H7 (cell line): ENCODE data around the gene CLIP3. TPM values are rescaled to one million over a fixed set of nuclear protein-coding genes. Genes with fewer than 3 reads are reported as not detected.

ENCODE experiments used
- DNase-seq: peaks from one replicate; pipeline ENCODE4 v3.0.0; 2012
- H3K27me3 ChIP-seq: 2 replicates; pipeline ENCODE4 v1.6.0; 2011; ENCODE audit warnings: mild to moderate bottlenecking, low read length; ENCODE audit not compliant: control insufficient read depth, insufficient read depth
- H3K36me3 ChIP-seq: replicated peaks from 2 replicates; pipeline ENCODE4 v1.5.1; 2011; ENCODE audit warnings: low read length; ENCODE audit not compliant: control insufficient read depth, insufficient read depth
- H3K4me3 ChIP-seq: 2 replicates; pipeline ENCODE4 v1.5.1; 2011; ENCODE audit warnings: low read depth, mild to moderate bottlenecking, control low read depth, low read length, moderate library complexity; ENCODE audit not compliant: insufficient read depth
- total RNA-seq: library from RNA; depleted of rRNA; stranded (reverse); fragments of >200 nt; shearing (Covaris generic); gene quantifications from 2 replicates; pipeline ENCODE4 v1.2.3, GENCODE V29; 2014

Gene CLIP3
- total RNA-seq, 1 experiment from 2014 or later, result 1.5 TPM

GRCh38 chr19:36008336-36008978 is 24.2 kb downstream of the CLIP3 start, which contains the start of gene SYNE4:
Gene SYNE4, minus strand, starts transcription at chr19:36008813. Its CDS starts 132 bp downstream, at chr19:36008681.
- Histone ChIP-seq H3K27me3 (peaks cover 2% of the 10 kb centered on the region; the same call in 1 of the 2 replicates), H3K4me3 (peak within 1 kb of the TSS; percentile 66), H3K36me3 (peaks cover 4% of the 10 kb centered on the region)
- DNase-seq, result peak; percentile 94

GRCh38 chr19:36006955-36007354 is 25.7 kb downstream of the CLIP3 start:
- peaks cover 2% of the 10 kb centered on the region; the same call in 1 of the 2 replicates for H3K27me3 ChIP-seq
- peaks cover 4% of the 10 kb centered on the region for H3K36me3 ChIP-seq
- no peak overlapping the region for H3K4me3 ChIP-seq
- no peak for DNase-seq

- DNase-seq, result no peak
- peaks cover 4% of the 10 kb centered on the region for H3K36me3 ChIP-seq
- H3K27me3 ChIP-seq, result no peaks in the 10 kb centered on the region
- H3K4me3 ChIP-seq, result no peak overlapping the region
These were observed 29.4 kb downstream of the CLIP3 start for GRCh38 chr19:36003284-36003683.

- Histone ChIP-seq H3K4me3 (no peak overlapping the region), H3K27me3 (no peaks in the 10 kb centered on the region)
These were observed 31.1 kb downstream of the CLIP3 start for GRCh38 chr19:36001605-36002004.

GRCh38 chr19:35996777-35997176 is 35.9 kb downstream of the CLIP3 start:
- no peaks in the 10 kb centered on the region for H3K27me3 ChIP-seq
- H3K36me3 ChIP-seq, result no peaks in the 10 kb centered on the region; the same call in none of the 2 replicates
- no peak overlapping the region for H3K4me3 ChIP-seq
- no peak for DNase-seq

More at GRCh38 chr19:36001605-36002004, 31.1 kb downstream of the CLIP3 start:
- DNase-seq, result no peak
- peaks cover 4% of the 10 kb centered on the region for H3K36me3 ChIP-seq

- no peaks in the 10 kb centered on the region; the same call in 1 of the 2 replicates for H3K36me3 ChIP-seq
- peak; percentile 97 for DNase-seq
- peak within 1 kb of the TSS; percentile 93 for H3K4me3 ChIP-seq
- no peaks in the 10 kb centered on the region for H3K27me3 ChIP-seq
These were observed 37.4 kb downstream of the CLIP3 start, which contains the start of gene SDHAF1 for GRCh38 chr19:35995048-35995993. Gene SDHAF1, plus strand, starts transcription at chr19:35995188. Its CDS starts 87 bp downstream, at chr19:35995275.

- Histone ChIP-seq H3K27me3 (peaks cover 2% of the 10 kb centered on the region; the same call in 1 of the 2 replicates), H3K36me3 (no peaks in the 10 kb centered on the region; the same call in 1 of the 2 replicates), H3K4me3 (no peak overlapping the region)
- DNase-seq, result peak; percentile 90
These were observed 38.6 kb downstream of the CLIP3 start for GRCh38 chr19:35993923-35994598.

GRCh38 chr19:35992907-35993765 is 39.5 kb downstream of the CLIP3 start:
- Histone ChIP-seq H3K4me3 (no peak overlapping the region), H3K27me3 (peaks cover 2% of the 10 kb centered on the region; the same call in 1 of the 2 replicates), H3K36me3 (no peaks in the 10 kb centered on the region)
- DNase-seq, result no peak

GRCh38 chr19:35991731-35992450 is 40.8 kb downstream of the CLIP3 start:
- H3K36me3 ChIP-seq, result no peaks in the 10 kb centered on the region
- H3K27me3 ChIP-seq, result peaks cover 2% of the 10 kb centered on the region; the same call in 1 of the 2 replicates
- no peak for DNase-seq
- H3K4me3 ChIP-seq, result no peak overlapping the region

GRCh38 chr19:35990771-35991730 is 41.6 kb downstream of the CLIP3 start:
- peaks cover 7% of the 10 kb centered on the region for H3K27me3 ChIP-seq
- H3K4me3 ChIP-seq, result no peak overlapping the region
- no peak for DNase-seq
- H3K36me3 ChIP-seq, result no peaks in the 10 kb centered on the region

GRCh38 chr19:35990156-35990555 is 42.5 kb downstream of the CLIP3 start:
- Histone ChIP-seq H3K36me3 (no peaks in the 10 kb centered on the region), H3K27me3 (peaks cover 9% of the 10 kb centered on the region), H3K4me3 (no peak overlapping the region)
- DNase-seq, result no peak

- Histone ChIP-seq H3K27me3 (peaks cover 9% of the 10 kb centered on the region), H3K36me3 (no peaks in the 10 kb centered on the region), H3K4me3 (no peak overlapping the region)
- DNase-seq, result no peak
These were observed 43.8 kb downstream of the CLIP3 start for GRCh38 chr19:35988824-35989223.
